NOMO-1 (cell line): ENCODE measurements around the gene SLC5A11.
"Not testable (repeated sequence)": the region's sequence is repeated elsewhere in the genome, so short reads cannot be mapped to it uniquely, and the experiment has no call there.

ENCODE experiments used
- DNase-seq, 2 experiments: peaks; one replicate each; lab custom pipeline; 2025; ENCODE audit not compliant: unreplicated experiment in 2 of 2; lab: John Stamatoyannopoulos, UW

The SLC5A11 gene

DNA sequence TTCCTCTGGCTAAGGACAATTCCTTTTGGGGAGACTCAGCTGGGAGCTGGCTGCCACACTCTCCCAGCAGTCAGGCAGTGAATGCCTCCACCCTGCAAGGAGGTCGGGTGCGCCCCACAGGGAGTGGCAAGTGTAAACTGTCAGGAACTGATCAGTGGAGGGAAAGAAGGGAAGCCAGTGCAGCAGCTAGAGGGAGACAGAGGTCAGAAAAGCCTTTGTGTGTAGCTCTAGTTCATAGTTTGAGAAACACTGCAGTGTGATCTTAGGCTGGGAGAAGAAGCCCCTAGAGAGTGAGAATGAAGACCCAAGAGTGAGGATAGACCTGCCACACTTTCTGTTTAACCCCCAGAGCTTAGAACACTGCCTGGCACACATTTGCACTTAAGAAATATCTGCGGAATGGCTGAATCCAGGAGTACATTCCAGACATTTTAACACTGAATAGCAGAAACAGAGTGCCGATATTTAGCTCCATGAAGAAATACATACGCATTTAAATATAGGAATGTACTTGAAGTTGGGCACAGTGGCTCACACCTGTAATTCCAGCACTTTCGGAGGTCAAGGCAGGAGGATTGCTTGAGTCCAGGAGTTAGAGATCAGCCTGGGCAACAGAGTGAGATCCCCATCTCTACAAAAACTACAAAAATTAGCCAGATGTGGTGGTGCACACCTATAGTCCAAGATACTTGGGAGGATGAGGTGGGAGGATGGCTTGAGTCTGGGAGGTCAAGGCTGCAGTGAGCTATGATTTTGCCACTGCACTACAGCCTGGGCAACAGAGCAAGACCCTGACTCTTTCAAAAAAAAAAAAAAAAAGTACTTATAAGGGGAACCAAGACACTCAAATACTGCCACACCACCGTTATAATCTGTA lies 11.1 kb upstream of the SLC5A11 start:
- DNase-seq: no peak

- no peak for DNase-seq
Observed at GRCh38 chr16:24836836-24837235, 8.9 kb upstream of the SLC5A11 start.

DNA sequence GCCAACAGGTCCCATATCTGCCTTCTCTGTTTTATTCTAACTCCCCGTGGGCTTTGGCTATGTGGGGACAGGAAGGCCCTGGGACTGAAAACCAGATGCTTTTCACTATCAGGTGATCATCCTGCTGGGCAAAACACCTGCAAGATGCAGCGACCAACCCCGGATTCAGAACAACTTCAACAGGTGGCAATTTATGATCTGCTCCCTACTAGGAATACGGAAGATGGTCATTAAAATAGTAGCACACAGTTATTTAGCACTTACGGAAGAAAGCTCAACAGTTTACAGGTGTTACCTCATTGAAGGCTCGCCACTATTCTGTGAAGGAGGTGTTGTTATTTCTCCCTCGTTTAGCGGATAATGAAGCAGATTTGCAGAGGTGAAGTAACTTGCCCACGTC lies 7.8 kb upstream of the SLC5A11 start:
- no peak for DNase-seq

GRCh38 chr16:24838554-24839266 lies 7.1 kb upstream of the SLC5A11 start:
- DNase-seq: peak; percentile 1 to 62

DNA sequence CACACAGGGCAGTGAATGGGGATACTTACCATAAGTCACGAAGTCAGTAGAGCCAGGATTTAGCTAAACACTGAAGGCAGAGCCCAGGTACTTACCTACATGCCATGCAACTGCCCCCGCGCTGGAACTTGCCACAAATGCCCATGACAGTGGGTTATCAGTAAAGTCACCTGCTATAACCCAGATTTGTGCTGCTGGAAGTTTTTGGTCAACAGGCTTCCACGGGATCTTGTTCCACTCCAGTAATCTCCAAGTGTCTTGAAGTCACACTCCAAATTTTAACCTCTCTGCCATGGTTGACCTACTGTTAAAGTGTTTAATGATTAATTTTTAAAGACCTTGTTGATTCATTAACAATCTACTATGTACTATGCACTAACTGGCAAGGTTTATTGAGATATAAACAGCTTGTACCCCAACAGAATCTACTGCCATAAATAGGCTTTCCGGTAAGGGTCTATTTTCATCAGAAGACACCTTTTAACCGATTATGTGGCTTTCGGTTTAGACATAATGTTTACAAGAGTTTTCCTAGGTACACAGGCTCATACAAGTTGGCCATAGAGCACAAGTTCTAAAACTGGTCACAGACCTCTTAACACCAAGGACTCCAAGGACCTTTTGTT lies 6.3 kb upstream of the SLC5A11 start:
- DNase-seq: no peak

- DNase-seq: no peak
Observed at GRCh38 chr16:24841291-24841690, 4.5 kb upstream of the SLC5A11 start.

DNA sequence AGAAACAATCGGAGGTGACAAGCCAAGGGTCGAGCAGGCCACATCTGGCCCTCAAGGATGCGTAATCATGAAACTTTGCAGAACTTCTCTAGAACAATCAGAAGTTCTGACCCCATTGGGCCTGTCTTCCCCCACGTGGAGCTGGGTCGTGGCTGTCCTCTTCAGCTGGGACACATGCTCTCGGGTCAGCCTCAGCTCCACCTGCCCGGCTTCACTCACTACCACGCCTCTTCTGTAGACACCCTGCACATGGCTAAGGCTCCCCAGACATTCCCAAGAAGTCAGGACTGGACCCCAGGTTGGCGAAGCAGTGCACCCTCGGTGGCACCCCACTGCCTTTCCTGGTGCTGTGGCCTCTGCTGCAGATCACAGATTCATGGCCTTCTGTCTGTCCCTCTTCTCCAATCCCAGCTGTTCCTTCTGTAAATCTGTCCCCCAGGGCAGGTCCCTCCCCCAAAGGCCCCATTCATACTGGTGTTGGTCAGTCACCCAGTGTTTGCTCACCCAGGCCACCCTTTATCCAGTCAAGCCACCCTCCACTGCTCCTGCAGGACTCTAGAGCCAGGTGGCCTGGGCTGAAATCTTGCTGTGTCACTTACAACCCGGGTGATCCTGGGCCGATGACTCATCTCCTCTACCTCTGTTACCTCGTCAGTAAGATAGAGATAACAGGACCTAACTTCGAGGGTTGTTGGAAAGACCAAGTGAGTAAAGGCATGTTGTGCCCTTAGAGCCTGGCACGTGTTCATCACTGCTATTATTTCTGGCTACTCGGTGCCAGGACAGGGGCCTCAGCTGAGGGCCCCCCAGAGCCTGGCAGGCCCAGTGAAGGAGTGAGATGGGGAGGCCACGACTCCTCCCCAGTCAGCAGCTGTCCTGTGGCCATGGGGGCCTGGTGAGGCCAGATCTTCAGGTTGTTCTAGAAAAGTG lies 1.4 kb upstream of the SLC5A11 start:
- no peak for DNase-seq

- not testable (repeated sequence) for DNase-seq
Observed at GRCh38 chr16:24845031-24845365, 765 bp upstream of the SLC5A11 start.

GRCh38 chr16:24846548-24847357 lies 990 bp downstream of the SLC5A11 start:
- no peak for DNase-seq

- no peak for DNase-seq
Observed at GRCh38 chr16:24847358-24847664, 1.5 kb downstream of the SLC5A11 start.

DNA sequence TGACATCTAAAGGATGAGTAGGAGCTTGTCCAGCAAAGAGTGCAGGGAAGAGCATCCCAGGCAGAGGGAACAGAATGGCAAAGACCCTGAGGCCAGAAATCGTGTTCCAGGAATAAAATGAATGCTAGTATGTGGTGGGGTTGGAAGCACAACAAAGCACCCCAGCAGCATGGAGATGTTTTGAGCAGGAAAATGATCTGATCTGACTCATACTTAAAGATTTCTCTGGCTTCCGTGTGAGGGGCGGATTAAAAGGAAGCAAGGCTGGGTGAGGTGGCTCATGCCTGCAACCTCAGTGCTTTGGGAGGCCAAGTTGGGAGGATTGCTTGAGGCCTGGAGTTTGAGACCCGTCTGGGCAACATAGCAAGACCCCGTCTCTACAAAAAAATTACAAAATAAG lies 2.3 kb downstream of the SLC5A11 start:
- no peak for DNase-seq

DNA sequence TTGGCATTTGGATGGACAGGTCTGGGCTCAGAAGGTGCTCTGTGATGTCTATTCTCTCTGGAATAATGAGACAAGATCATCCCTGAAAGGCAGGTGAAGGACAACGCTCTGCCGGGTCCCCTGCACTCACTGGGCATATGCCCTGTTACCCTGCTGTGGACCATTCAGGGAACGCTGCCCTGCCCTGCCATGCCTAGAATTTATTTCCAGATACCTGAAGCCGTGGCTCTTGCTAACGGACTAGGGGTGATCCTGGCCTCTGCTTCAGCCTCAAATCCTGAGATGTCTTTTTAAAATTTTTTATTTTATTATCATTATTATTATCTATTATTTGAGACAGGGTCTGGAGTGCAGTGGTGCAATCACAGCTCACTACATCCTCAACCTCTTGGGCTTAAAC lies 3.9 kb downstream of the SLC5A11 start:
- no peak for DNase-seq

- DNase-seq: no peak
Observed at GRCh38 chr16:24850289-24850938, 4.7 kb downstream of the SLC5A11 start.

DNA sequence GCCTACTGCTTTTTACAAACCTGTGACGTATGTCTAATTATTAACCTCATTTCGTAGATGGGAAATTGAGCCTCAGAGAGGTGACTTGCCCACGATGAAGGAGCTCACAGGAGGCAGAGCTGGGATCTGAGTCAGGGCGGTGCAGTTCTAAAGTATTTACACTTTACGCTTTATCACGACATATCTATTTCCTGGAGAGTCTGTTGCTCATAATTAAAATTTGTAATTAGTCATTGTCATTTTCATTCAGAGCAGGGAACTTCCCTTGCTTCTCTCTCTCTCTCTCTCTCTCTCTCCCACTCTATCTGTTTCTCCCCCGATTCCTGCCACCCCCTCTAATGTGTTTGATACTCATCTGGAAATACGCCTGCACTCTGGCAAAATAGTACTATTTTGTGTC lies 5.9 kb downstream of the SLC5A11 start:
- DNase-seq: no peak

DNA sequence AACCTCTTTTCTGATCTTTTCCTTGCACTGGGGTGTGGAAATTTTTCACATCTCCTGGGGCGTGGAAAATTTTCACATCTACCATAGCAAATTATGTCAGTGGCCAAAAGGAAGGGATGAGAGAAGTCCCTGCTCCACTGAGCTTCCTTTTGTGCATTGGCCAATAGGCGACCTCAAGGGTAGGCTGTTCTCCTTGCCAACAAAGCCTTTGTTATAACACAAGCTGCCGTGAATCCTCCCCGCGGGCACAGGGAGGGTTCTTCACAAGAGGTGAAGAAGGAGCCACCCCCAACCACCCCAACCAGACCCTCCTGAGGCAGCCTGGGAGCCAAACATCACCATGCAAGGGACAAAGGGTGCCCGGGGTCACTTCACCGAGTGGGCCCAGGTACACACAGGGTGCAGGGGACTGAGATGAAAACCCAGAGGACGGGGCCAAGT lies 6.5 kb downstream of the SLC5A11 start:
- no peak for DNase-seq

DNA sequence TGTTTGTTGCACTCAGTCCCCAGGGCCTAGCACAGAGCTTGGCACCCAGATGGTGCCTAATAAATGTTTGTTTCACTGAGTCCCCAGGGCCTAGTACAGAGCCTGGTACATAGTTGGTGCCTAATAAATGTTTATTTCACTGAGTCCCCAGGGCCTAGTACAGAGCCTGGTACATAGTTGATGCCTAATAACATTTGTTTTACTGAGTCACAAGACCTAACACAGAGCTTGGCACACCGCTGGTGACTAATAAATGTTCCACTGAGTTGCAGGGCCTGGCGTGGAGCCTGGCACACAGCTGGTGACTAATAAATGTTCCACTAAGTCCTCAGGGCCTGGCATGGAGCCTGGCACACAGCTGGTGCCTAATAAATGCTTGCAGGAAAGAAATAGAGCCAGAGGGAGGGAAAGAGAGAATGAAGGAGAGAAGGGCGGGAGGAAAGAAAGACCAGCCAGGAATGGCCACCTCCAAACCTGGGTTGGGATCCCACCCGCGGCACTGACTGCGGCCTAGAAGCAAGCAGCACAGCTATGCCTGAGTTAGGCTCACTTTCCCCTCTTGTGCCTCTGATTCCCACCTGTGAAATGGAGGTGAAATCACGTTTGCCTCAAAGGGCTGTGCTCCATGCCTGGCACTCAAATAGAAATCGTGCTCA lies 7.5 kb downstream of the SLC5A11 start:
- DNase-seq: no peak

GRCh38 chr16:24853830-24854229 lies 8.1 kb downstream of the SLC5A11 start:
- DNase-seq: no peak

GRCh38 chr16:24854607-24855171 lies 8.9 kb downstream of the SLC5A11 start:
- DNase-seq: no peak

DNA sequence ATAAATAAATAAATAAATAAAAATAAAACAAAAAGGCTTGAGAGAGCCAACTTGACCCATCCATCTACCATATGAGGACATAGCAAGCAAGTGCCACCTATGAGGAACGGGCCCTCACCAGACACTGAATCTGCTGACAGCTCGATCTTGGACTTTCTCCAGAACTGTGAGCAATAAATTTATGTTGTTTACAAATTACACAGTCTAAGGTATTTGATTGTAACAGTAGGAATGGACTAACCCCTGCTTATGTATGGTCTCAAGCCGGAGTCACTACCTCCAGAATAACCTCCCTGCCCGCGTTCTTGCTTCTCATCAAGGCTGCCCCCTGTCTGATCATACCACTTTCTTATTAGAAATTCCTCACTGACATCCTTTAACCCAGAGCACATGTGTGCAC lies 9.9 kb downstream of the SLC5A11 start:
- DNase-seq: no peak
